ENCODE measurements around the gene BTBD2. TPM values are rescaled to one million over a fixed set of nuclear protein-coding genes. Genes with fewer than 3 reads are reported as not detected.

The BTBD2 gene
- total and polyA plus RNA-seq, 8 donors, result 33.9 to 46.4 (median 37.0) TPM

DNA sequence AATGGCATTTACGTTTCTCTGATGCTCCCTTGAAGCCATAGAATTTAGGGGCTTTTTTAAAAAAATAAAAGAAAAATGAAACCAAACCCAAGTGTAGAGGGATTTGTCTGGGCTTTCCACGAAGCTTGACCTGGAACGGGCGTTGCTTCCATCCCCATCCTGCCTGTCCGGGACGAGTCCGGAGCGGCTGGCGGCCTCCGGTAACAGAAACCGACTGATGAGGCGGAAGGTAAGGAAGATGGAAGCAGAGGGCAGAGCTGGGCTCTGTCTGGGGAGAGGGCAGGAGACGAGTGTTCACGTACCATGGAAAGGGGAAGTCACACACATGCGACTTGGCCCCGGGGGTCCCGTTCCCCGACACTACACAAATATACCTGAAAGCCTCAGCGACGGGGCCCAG is 34.3 kb downstream of the BTBD2 start:
- TF ChIP-seq, protein P1, sequence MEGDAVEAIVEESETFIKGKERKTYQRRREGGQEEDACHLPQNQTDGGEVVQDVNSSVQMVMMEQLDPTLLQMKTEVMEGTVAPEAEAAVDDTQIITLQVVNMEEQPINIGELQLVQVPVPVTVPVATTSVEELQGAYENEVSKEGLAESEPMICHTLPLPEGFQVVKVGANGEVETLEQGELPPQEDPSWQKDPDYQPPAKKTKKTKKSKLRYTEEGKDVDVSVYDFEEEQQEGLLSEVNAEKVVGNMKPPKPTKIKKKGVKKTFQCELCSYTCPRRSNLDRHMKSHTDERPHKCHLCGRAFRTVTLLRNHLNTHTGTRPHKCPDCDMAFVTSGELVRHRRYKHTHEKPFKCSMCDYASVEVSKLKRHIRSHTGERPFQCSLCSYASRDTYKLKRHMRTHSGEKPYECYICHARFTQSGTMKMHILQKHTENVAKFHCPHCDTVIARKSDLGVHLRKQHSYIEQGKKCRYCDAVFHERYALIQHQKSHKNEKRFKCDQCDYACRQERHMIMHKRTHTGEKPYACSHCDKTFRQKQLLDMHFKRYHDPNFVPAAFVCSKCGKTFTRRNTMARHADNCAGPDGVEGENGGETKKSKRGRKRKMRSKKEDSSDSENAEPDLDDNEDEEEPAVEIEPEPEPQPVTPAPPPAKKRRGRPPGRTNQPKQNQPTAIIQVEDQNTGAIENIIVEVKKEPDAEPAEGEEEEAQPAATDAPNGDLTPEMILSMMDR (IDR thresholded peaks at IDR 0.05), result no peak
- Histone ChIP-seq H3K9me3 (no peaks in the 10 kb centered on the region), H3K36me3 (peaks cover 3 to 44% (median 29%) of the 10 kb centered on the region in 3 donors), H3K4me1 (no peaks in the 10 kb centered on the region), H3K27me3 (no peaks in the 10 kb centered on the region), H3K27ac (no peak overlapping the region), H3K4me3 (no peak overlapping the region)
- FAIRE-seq (no peak), ATAC-seq (no peak), DNase-seq (peak in 1 of 6 donors; percentile 43)
- WGBS, 2 donors, result 94 to 95% methylated on average over 20 of the region's 20 CpGs
- intact Hi-C loops (cut with DNase I), result no loop called here

DNA sequence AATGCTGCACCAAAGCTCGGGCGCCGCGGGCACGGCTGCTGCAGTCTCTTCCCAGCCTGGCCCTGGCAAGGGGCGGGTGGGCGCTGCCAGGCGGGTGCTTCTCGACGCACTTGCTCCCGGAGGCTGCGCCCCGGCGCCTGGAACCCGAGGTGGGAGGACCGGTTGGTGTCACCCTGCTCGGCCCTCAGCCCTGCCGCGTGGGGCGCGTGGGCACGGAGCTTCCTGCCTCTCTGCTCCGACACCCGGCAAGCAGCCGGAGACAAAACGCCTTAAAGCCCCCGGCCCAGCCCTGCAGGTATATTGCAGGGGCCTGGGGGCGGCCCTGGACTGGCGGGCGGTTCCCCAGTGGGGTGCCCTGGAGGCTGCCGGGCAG is 34.7 kb downstream of the BTBD2 start:
- intact Hi-C loops (cut with DNase I), result no loop called here
- H3K4me1 ChIP-seq, result no peaks in the 10 kb centered on the region
- TF ChIP-seq, protein P1 (IDR thresholded peaks at IDR 0.05), result no peak
- peak in 1 of 6 donors; percentile 71 for DNase-seq
- WGBS, 2 donors, result 96 to 97% methylated on average over 31 of the region's 31 CpGs
- H3K4me3 ChIP-seq, result no peak overlapping the region
- no peak for ATAC-seq
- FAIRE-seq, result no peak
- no peaks in the 10 kb centered on the region for H3K9me3 ChIP-seq
- H3K36me3 ChIP-seq, result peaks cover 3 to 39% (median 24%) of the 10 kb centered on the region in 3 donors
- no peak overlapping the region for H3K27ac ChIP-seq
- H3K27me3 ChIP-seq, result no peaks in the 10 kb centered on the region

DNA sequence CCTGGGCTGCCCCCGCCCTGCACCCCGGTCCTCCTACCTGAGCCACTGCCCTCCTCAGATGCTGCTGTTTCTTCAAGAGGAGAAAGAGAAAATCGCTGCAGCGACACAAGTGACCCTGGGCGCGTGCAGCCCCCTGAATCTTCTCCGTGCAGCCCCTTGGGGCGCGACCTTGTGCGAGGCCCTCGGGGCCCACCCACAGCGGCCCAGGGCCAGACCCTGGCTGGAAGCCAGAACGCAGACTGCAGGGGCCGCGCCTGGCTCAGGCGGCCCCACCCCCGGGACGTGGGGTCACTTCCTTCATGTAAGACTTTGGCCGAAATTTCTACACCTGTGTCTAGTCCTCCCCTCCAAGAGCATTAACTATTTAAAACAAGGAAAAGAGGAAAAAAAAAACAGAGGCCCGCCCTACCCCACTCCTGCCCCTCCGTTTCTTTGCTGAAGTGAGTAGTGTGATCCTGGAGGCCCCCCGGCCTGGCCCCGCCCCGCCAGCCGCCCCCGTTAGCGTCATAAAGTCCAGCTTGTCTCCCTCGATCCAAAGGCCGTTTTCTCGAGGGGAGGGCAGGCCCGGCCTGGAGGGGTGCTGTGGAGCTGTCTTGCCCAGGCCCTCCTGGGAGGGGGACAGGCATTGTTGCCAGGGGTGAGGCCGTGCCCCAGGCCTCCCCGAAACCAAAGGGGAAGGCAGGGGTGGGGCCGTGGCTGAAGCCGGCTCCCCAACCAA is 35.3 kb downstream of the BTBD2 start:
- intact Hi-C loops (cut with DNase I), result no loop called here
- no peak for ATAC-seq

DNA sequence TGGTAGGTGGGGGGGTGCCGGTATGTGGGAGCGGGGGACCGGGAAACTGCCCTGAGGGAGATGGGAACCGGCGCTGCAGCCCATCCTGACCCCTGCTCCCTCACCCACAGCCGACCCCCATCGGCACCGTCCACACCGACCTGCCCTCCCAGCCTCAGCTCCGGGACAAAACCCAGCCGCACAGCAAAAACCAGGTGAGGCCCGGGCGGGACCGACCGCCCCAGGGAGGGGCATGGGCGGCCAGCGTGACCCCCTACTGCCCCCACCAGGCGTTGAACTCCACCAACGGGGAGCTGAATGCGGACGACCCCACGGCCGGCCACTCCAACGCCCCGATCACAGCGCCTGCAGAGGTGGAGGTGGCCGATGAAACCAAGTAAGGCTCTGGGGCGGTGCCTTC is 35.9 kb downstream of the BTBD2 start:
- Histone ChIP-seq H3K27ac (no peak overlapping the region), H3K27me3 (no peaks in the 10 kb centered on the region), H3K4me3 (no peak overlapping the region), H3K4me1 (no peaks in the 10 kb centered on the region), H3K9me3 (no peaks in the 10 kb centered on the region), H3K36me3 (peaks cover 3 to 35% (median 18%) of the 10 kb centered on the region in 3 donors)
- FAIRE-seq, result no peak
- no peak for ATAC-seq
- intact Hi-C loops (cut with DNase I), result no loop called here
- DNase-seq, result peak in 1 of 6 donors; percentile 78
- TF ChIP-seq, protein P1 (IDR thresholded peaks at IDR 0.05), result no peak
- WGBS, 2 donors, result 93 to 94% methylated on average over 28 of the region's 28 CpGs

More for the DNA sequence above, 35.3 kb downstream of the BTBD2 start:
- no peak for DNase-seq
- H3K27me3 ChIP-seq, result no peaks in the 10 kb centered on the region
- no peaks in the 10 kb centered on the region for H3K4me1 ChIP-seq
- no peak overlapping the region for H3K4me3 ChIP-seq
- TF ChIP-seq, protein P1 (IDR thresholded peaks at IDR 0.05), result no peak
- no peak for FAIRE-seq
- peaks cover 3 to 35% (median 19%) of the 10 kb centered on the region in 3 donors for H3K36me3 ChIP-seq
- 89 to 91% methylated on average over 33 to 35 of the region's 35 CpGs for WGBS, 2 donors
- no peaks in the 10 kb centered on the region for H3K9me3 ChIP-seq
- no peak overlapping the region for H3K27ac ChIP-seq

DNA sequence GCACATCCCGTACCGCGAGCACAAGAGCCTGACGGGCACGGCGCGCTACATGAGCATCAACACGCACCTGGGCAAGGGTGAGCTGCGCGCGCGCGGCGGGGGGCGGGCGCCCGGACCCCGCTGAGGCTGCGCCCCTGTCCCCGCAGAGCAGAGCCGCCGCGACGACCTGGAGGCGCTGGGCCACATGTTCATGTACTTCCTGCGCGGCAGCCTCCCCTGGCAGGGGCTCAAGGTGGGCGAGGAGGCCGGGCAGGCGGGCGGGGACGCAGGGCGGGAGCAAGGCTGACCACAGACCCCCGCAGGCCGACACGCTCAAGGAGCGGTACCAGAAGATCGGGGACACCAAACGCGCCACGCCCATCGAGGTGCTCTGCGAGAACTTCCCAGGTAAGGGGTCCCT is 36.5 kb downstream of the BTBD2 start:
- intact Hi-C loops (cut with DNase I), result no loop called here
- H3K4me1 ChIP-seq, result no peaks in the 10 kb centered on the region
- H3K9me3 ChIP-seq, result no peaks in the 10 kb centered on the region
- no peaks in the 10 kb centered on the region for H3K27me3 ChIP-seq
- peaks cover 3 to 35% (median 18%) of the 10 kb centered on the region in 3 donors for H3K36me3 ChIP-seq
- FAIRE-seq, result no peak
- DNase-seq, result peak in 2 of 6 donors; percentile 36 to 67
- 96 to 98% methylated on average over 34 to 43 of the region's 43 CpGs for WGBS, 2 donors
- TF ChIP-seq, protein P1 (IDR thresholded peaks at IDR 0.05), result no peak
- H3K27ac ChIP-seq, result no peak overlapping the region
- no peak for ATAC-seq
- no peak overlapping the region for H3K4me3 ChIP-seq
